ENCODE measurements around the gene FAXC.

The FAXC gene

GRCh38 chr6:99349171-99350141, at the start of gene FAXC:
Gene FAXC (minus strand): TSS chr6:99349674. CDS start chr6:99349372, 302 bp downstream.
- in situ Hi-C loops (cut with HindIII; ENCODE audit: low sequenced_read_pairs): no loop called here
- no peak for DNase-seq (ENCODE audit: low read depth)
- peak; percentile 30 for TF ChIP-seq CTCF (IDR thresholded peaks at IDR 0.05; ENCODE audit: low read depth, low read length, missing control alignments)
- peak within 1 kb of the TSS; percentile 53 for H3K4me3 ChIP-seq (ENCODE audit: low read depth, low read length)

- in situ Hi-C loops (cut with HindIII; ENCODE audit: low sequenced_read_pairs): no loop called here
- no peak overlapping the region for H3K4me3 ChIP-seq (ENCODE audit: low read depth, low read length)
Measured at GRCh38 chr6:99397287-99397686, 47.8 kb upstream of the FAXC start.

GRCh38 chr6:99393698-99394531, 44.4 kb upstream of the FAXC start, which contains the start of gene COQ3:
Gene COQ3 (minus strand): TSS chr6:99394195. CDS start chr6:99394179, 16 bp downstream.
- no peak for TF ChIP-seq CTCF (IDR thresholded peaks at IDR 0.05; ENCODE audit: low read depth, low read length, missing control alignments)
- peak; percentile 51 for DNase-seq (ENCODE audit: low read depth)
- H3K4me3 ChIP-seq (ENCODE audit: low read depth, low read length): peak within 1 kb of the TSS; percentile 74
- in situ Hi-C loops (cut with HindIII; ENCODE audit: low sequenced_read_pairs): no loop called here

More at GRCh38 chr6:99397287-99397686, 47.8 kb upstream of the FAXC start:
- DNase-seq (ENCODE audit: low read depth): no peak
- TF ChIP-seq CTCF (IDR thresholded peaks at IDR 0.05; ENCODE audit: low read depth, low read length, missing control alignments): no peak

GRCh38 chr6:99393366-99393697, 43.9 kb upstream of the FAXC start:
- H3K4me3 ChIP-seq (ENCODE audit: low read depth, low read length): peak overlapping the region; percentile 74
- in situ Hi-C loops (cut with HindIII; ENCODE audit: low sequenced_read_pairs): no loop called here
- TF ChIP-seq CTCF (IDR thresholded peaks at IDR 0.05; ENCODE audit: low read depth, low read length, missing control alignments): no peak
- no peak for DNase-seq (ENCODE audit: low read depth)

- no peak overlapping the region for H3K4me3 ChIP-seq (ENCODE audit: low read depth, low read length)
- DNase-seq (ENCODE audit: low read depth): no peak
- in situ Hi-C loops (cut with HindIII; ENCODE audit: low sequenced_read_pairs): no loop called here
- no peak for TF ChIP-seq CTCF (IDR thresholded peaks at IDR 0.05; ENCODE audit: low read depth, low read length, missing control alignments)
Measured at GRCh38 chr6:99390896-99391295, 41.4 kb upstream of the FAXC start.

GRCh38 chr6:99384507-99384906, 35.0 kb upstream of the FAXC start:
- TF ChIP-seq CTCF (IDR thresholded peaks at IDR 0.05; ENCODE audit: low read depth, low read length, missing control alignments): no peak
- in situ Hi-C loops (cut with HindIII; ENCODE audit: low sequenced_read_pairs): no loop called here
- no peak for DNase-seq (ENCODE audit: low read depth)
- H3K4me3 ChIP-seq (ENCODE audit: low read depth, low read length): no peak overlapping the region

All from astrocyte of the cerebellum (primary cell).